Kidney glomerular epithelial cell (primary cell): Measurements from ENCODE around the gene SIN3B.
"Not testable (repeated sequence)": the region's sequence is repeated elsewhere in the genome, so short reads cannot be mapped to it uniquely, and the experiment has no call there.

ENCODE experiments used
- DNase-seq: peaks from one replicate; lab custom pipeline; 2025; lab: John Stamatoyannopoulos, UW

SIN3B gene, protein sequence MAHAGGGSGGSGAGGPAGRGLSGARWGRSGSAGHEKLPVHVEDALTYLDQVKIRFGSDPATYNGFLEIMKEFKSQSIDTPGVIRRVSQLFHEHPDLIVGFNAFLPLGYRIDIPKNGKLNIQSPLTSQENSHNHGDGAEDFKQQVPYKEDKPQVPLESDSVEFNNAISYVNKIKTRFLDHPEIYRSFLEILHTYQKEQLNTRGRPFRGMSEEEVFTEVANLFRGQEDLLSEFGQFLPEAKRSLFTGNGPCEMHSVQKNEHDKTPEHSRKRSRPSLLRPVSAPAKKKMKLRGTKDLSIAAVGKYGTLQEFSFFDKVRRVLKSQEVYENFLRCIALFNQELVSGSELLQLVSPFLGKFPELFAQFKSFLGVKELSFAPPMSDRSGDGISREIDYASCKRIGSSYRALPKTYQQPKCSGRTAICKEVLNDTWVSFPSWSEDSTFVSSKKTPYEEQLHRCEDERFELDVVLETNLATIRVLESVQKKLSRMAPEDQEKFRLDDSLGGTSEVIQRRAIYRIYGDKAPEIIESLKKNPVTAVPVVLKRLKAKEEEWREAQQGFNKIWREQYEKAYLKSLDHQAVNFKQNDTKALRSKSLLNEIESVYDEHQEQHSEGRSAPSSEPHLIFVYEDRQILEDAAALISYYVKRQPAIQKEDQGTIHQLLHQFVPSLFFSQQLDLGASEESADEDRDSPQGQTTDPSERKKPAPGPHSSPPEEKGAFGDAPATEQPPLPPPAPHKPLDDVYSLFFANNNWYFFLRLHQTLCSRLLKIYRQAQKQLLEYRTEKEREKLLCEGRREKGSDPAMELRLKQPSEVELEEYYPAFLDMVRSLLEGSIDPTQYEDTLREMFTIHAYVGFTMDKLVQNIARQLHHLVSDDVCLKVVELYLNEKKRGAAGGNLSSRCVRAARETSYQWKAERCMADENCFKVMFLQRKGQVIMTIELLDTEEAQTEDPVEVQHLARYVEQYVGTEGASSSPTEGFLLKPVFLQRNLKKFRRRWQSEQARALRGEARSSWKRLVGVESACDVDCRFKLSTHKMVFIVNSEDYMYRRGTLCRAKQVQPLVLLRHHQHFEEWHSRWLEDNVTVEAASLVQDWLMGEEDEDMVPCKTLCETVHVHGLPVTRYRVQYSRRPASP

DNA sequence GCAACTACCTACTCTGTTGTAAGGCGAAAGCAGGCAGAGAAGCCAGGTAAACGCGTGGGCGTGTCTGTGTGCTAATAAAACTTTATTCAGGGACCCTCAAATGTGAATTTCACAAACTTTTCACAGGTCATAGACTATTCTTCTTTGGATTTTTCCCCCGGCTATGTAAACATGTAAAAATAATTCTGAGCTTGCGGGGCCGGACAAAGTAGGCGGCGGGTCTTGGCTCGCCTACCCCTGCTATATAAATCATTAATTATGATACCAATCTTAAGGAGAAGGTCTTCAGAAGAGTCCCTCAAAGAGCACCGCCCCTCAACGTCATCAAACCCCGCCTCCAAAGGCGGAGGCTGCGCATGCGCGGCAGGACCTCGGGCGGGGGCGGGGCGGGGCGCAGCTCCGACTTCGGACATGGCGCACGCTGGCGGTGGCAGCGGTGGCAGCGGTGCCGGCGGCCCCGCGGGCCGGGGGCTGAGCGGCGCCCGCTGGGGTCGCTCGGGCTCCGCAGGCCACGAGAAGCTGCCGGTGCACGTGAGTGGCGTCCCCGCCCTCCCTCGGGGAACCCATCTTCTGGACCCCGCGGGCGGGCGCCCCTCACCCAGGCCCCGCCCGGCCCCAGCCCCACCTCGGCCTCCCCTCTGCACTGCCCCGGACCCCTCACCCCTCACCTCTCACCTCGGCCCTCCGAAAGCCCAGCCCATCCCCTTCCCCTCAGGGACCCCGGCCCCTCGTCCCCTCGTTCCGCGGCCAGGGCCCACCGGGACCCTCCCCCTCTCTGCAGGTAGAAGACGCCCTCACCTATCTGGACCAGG lies at the start of gene SIN3B:
SIN3B (plus strand) TSS at position 389 of the 812 bp plus-strand sequence; CDS start at position 412, 23 bp downstream.
- DNase-seq = peak; percentile 85

- DNase-seq = no peak
These were observed 49.5 kb upstream of the SIN3B start for GRCh38 chr19:16779539-16780163.

DNA sequence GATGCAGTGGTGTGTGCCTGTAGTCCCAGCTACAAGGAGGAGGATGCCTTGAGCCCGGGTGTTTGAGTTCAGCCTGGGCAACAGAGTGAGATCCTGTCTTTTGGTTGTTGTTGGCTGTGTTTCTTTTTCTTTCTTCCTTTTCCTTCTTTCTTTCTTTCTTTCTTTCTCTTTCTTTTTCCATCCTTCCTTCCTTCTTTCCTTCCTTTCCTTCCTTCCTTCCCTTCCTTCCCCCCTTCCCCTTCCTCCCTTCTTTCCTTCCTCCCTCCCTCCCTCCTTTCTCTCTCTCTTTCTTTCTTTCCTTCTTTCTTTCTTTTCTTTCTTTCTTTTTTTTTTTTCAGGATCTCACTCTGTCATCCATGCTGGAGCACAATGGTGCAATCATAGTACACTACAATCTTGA lies 46.5 kb upstream of the SIN3B start:
- DNase-seq = no peak

GRCh38 chr19:16788479-16788878 lies 40.7 kb upstream of the SIN3B start:
- DNase-seq = no peak

DNA sequence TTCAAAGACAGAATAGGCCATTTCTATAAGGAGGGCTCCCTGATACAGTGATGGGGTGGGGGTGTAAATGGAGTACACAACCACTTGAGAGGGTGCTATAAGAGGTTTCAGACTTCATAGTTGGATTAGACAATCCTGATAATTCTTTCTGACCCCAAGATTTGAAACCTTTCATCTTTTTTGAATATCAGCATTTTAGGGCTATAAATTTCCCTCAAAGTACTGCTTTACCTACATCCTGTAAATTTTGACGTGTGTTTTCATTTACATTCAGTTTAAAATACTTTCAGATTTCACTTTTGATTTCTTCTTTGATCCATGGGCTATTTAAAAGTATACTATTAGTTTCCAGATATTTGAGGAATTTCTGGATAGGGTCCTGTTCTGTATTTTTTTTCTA lies 40.0 kb upstream of the SIN3B start:
- no peak for DNase-seq

GRCh38 chr19:16790051-16790450 lies 39.1 kb upstream of the SIN3B start:
- no peak for DNase-seq

DNA sequence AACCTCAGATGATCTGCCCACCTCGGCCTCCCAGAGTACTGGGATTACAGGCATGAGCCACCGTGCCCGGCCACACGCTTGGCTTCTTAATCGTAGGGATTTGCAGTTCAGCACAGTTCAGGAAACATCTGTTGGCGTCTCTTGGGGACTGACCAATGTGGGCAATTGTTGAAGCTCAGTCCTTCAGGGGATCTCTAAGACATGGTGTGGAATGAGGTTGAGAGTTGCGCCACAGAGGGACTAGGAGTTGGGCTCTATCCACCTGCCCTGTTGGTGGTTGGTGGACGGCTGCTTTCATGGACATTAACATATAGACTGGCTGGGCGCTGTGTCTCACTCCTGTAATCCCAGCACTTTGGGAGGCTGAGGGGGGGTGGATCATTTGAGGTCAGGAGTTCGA lies 37.3 kb upstream of the SIN3B start:
- DNase-seq = no peak

DNA sequence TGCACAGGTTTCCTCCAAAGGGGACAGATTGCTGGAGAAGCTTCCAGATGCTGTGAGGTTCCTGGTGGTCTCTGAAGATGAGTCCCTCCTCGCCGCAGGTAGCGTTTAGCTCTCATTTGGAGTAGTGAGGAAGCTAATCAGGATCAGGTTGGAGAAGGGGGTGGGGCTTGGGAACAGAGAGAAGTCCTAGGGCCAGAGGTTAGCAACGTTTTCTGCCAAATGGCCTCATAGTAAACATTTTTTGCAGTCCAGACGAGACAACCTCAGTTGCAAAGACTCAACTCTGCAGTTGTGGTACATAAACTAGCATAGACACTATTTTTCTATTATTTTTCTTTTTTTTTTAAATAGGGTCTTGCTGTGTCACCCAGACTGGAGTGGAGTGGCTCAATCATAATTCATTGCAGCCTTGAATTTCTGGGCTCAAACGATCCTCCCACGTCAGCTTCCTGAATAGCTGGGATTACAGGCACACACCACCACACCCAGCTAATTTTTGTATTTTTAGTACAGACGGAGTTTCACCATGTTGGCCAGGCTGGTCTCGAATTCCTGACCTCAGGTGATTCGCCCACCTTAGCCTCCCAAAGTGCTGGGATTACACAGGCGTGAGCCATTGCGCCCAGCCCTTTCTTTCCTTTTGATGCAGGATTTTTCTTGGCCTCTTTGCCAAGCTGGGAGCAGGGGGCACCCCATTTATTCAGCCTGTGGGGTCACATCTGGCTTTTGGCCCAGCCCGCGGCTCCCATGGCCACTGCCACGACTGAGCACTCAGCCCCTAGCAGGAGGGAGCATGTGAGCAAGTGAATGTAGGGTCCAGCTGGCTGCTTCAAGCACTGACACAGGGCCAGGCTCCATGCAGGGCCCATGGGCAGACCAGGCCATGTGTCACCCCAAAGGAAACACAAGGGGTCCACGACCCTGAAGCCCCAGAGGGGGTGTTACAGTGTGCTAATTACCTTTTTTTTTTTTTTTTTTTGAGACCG lies 34.4 kb upstream of the SIN3B start:
- no peak for DNase-seq

GRCh38 chr19:16795731-16796130 lies 33.5 kb upstream of the SIN3B start:
- no peak for DNase-seq

- no peak for DNase-seq
These were observed 31.3 kb upstream of the SIN3B start for GRCh38 chr19:16797876-16798275.

DNA sequence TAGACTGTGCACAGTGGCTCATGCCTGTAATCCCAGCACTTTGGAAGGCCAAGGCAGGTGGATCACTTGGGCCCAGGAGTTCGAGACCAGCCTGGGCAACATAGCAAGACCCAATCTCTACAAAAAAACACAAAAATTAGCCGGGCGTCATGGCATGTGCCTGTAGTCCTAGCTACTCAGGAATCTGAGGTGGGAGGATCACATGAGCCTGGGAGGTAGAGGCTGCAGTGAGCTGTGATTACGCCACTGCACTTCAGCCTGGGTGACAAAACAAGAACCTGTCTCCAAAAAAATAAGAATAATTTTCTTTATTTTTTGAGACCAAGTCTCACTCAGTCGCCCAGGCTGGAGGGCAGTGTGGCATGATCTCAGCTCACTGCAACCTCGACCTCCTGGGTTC lies 30.9 kb upstream of the SIN3B start:
- not testable (repeated sequence) for DNase-seq

DNA sequence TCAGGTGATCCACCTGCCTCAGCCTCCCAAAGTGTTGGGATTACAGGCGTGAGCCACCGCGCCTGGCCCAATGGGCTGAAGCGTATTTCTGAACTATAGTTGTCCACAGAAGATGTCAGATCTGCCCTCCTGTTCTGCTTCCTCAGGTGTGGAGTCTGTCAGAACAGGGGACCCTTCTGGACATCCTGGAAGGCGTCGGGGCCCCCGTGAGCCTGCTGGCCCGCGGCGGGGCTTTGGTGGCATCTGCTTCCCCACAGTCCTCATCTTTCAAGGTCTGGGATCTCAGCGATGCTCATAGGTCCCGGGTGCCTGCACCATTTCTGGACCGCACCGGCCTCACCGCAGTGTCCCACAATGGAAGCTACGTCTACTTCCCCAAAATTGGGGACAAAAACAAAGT lies 29.5 kb upstream of the SIN3B start:
- DNase-seq = no peak

DNA sequence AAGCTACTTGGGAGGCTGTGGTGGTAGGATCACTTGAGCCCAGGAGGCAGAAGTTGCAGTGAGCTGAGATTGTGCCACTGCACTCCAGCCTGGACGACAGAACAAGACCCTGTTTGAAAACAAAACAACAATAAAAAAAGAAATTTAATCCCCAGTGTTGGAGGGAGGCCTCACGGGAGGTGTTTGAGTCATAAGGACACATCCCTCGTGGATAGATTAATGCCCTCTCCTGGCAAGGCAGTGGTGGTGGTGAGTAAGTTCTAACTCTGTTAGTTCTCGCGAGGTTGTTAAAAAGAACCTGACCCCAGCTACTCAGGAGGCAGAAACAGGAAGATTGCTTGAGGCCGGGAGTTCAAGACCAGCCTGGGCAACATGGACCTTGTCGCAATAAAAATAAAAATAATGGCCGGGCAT lies 27.6 kb upstream of the SIN3B start:
- peak; percentile 3 for DNase-seq

DNA sequence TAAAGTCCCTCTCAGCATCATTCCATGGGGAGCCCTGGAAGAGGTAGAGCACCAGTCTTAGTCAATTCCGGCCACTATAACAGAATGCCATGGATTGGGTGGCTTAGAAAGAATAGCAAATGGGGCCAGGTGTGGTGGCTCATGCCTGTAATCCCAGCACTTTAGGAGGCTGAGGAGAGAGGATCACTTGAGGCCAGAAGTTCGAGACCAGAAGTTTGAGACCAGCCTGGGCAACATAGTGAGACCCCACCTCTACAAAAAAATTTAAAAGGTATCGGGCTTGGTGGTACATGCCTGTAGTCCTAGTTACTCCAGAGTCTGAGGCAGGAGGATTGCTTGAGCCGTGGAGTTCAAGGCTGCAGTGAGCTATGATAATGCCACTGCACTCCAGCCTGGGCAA lies 25.0 kb upstream of the SIN3B start:
- DNase-seq = no peak

DNA sequence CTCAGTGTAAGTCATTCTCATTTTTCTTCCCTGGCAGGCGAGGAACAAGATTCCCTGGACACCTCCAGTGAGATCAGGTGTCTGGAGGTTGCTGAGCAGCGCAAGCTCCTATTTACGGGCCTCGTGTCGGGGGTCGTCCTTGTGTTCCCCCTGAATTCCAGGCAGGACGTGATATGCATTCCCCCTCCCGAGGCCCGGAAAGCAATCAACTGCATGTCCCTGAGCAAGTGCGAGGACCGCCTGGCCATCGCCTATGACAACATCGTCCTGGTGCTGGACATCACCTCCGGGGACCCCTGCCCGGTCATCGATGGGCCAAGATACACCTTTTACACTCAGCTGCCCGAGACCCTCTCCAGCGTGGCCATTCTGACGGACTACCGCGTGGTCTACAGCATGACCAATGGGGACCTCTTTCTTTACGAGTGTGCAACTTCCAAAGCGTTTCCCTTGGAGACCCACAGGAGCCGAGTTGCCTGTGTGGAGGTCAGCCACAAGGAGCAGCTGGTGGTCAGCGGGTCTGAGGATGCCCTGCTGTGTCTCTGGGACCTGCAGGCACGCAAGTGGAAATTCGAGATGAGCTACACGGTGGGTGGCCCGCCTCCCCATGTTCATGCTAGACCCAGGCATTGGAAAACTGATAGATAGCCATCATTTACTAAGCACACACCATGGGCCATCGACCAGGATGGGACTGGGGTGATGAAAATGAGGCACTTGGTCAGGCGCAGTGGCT lies 21.5 kb upstream of the SIN3B start:
- no peak for DNase-seq

- peak; percentile 9 for DNase-seq
These were observed 14.6 kb upstream of the SIN3B start for GRCh38 chr19:16814526-16815100.

- DNase-seq = no peak
These were observed 9.1 kb upstream of the SIN3B start for GRCh38 chr19:16820056-16820455.

DNA sequence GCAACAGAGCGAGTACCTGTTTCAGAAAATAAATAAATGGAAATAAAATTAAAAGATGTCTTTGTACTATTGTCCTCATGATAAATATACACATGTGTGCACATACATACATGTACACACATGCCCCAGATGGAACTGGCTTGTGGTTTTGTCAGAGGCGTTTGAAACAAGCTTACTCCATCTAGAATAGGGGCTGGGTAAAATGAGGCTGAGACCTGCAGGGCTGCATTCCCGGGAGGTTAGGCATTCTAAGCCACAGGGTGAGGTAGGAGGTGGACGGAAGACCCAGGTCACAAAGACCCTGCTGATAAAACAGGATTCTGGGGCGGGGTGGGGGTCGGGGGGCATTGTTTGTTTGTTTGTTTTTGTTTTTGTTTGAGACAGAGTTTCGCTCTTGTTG lies 8.1 kb upstream of the SIN3B start:
- no peak for DNase-seq

- no peak for DNase-seq
These were observed 6.5 kb upstream of the SIN3B start for GRCh38 chr19:16822648-16823047.
